ENCODE data around the gene ACE2.

DNA sequence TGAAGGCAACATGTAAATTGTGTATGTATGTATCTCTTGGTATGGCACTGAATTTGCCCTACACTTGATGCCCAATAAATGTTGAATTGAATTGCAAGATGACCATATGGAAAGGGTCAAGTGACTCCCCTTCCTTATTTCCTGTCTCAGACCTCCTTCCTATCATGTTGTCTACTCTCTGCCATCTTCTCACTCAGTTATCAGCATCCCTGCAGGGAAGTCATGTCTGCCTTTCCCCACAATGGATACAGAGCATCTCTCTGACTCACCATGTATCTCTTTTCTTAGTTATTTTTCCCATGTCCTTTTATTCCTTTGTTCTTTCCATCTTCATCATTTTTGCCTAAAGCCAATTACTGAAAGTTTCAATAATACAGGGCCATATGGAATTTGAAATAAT lies 77.7 kb downstream of the ACE2 start:
- TF ChIP-seq, protein P1, sequence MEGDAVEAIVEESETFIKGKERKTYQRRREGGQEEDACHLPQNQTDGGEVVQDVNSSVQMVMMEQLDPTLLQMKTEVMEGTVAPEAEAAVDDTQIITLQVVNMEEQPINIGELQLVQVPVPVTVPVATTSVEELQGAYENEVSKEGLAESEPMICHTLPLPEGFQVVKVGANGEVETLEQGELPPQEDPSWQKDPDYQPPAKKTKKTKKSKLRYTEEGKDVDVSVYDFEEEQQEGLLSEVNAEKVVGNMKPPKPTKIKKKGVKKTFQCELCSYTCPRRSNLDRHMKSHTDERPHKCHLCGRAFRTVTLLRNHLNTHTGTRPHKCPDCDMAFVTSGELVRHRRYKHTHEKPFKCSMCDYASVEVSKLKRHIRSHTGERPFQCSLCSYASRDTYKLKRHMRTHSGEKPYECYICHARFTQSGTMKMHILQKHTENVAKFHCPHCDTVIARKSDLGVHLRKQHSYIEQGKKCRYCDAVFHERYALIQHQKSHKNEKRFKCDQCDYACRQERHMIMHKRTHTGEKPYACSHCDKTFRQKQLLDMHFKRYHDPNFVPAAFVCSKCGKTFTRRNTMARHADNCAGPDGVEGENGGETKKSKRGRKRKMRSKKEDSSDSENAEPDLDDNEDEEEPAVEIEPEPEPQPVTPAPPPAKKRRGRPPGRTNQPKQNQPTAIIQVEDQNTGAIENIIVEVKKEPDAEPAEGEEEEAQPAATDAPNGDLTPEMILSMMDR (IDR thresholded peaks at IDR 0.05): no peak
- TF ChIP-seq EP300 (IDR thresholded peaks at IDR 0.05): no peak
- TF ChIP-seq POLR2A (IDR thresholded peaks at IDR 0.05): no peak
